Measurements from ENCODE around the gene CST8.

Gene CST8

GRCh38 chr20:23476015-23476754 is 14.7 kb upstream of the CST8 start:
- DNase-seq, result no peak

- peak; percentile 34 for DNase-seq
Measured at GRCh38 chr20:23477223-23477622, 13.7 kb upstream of the CST8 start.

GRCh38 chr20:23479043-23479442 is 11.9 kb upstream of the CST8 start:
- no peak for DNase-seq

- DNase-seq, result no peak
Measured at GRCh38 chr20:23482138-23482537, 8.8 kb upstream of the CST8 start.

GRCh38 chr20:23484081-23484480 is 6.8 kb upstream of the CST8 start:
- peak; percentile 38 for DNase-seq

GRCh38 chr20:23488470-23488869 is 2.4 kb upstream of the CST8 start:
- DNase-seq, result no peak

- DNase-seq, result no peak
Measured at GRCh38 chr20:23488996-23489395, 1.9 kb upstream of the CST8 start.

GRCh38 chr20:23492292-23492691 is 1.4 kb downstream of the CST8 start:
- no peak for DNase-seq

GRCh38 chr20:23493172-23493772 is 2.4 kb downstream of the CST8 start:
- DNase-seq, result no peak

- DNase-seq, result no peak
Measured at GRCh38 chr20:23497536-23497935, 6.6 kb downstream of the CST8 start.

- no peak for DNase-seq
Measured at GRCh38 chr20:23501926-23502325, 11.0 kb downstream of the CST8 start.

GRCh38 chr20:23503649-23504048 is 12.7 kb downstream of the CST8 start:
- DNase-seq, result no peak

- DNase-seq, result no peak
Measured at GRCh38 chr20:23507346-23507745, 16.4 kb downstream of the CST8 start.

- peak; percentile 57 for DNase-seq
Measured at GRCh38 chr20:23508449-23509229, 17.7 kb downstream of the CST8 start.

GRCh38 chr20:23509247-23509913 is 18.5 kb downstream of the CST8 start:
- no peak for DNase-seq

GRCh38 chr20:23510000-23510590 is 19.2 kb downstream of the CST8 start:
- DNase-seq, result no peak

- no peak for DNase-seq
Measured at GRCh38 chr20:23513164-23513563, 22.2 kb downstream of the CST8 start.

GRCh38 chr20:23514848-23515247 is 23.9 kb downstream of the CST8 start:
- no peak for DNase-seq

- no peak for DNase-seq
Measured at GRCh38 chr20:23515250-23515939, 24.5 kb downstream of the CST8 start.

- DNase-seq, result no peak
Measured at GRCh38 chr20:23517719-23518118, 26.8 kb downstream of the CST8 start.

- no peak for DNase-seq
Measured at GRCh38 chr20:23519556-23519955, 28.6 kb downstream of the CST8 start.

- no peak for DNase-seq
Measured at GRCh38 chr20:23520185-23520584, 29.3 kb downstream of the CST8 start.

All from eye (tissue), 1 donor.